Endodermal cell (in vitro differentiated cells): ENCODE results near the gene FKBP15. TPM values are rescaled to one million over a fixed set of nuclear protein-coding genes. Genes with fewer than 3 reads are reported as not detected.

ENCODE experiments used
- DNase-seq: peaks from one replicate; pipeline ENCODE4 v3.0.0-alpha.2; 2017
- H3K27ac ChIP-seq: 2 replicates; pipeline ENCODE4 v1.5.1; 2013; ENCODE audit warnings: mild to moderate bottlenecking, low read depth, low read length, moderate library complexity
- H3K27me3 ChIP-seq: 2 replicates; pipeline ENCODE4 v1.6.1; 2013; ENCODE audit warnings: mild to moderate bottlenecking, low read length, moderate library complexity; ENCODE audit not compliant: insufficient read depth, control insufficient read depth, poor library complexity, severe bottlenecking
- H3K36me3 ChIP-seq: 2 replicates; pipeline ENCODE4 v1.7.0; 2013; ENCODE audit warnings: mild to moderate bottlenecking, low read length, moderate library complexity; ENCODE audit not compliant: control insufficient read depth, insufficient read depth
- H3K4me1 ChIP-seq: one replicate; pipeline ENCODE4 v1.7.0; 2013; ENCODE audit warnings: low read length; ENCODE audit not compliant: control insufficient read depth, insufficient read depth
- H3K4me3 ChIP-seq: 2 replicates; pipeline ENCODE4 v1.5.1; 2013; ENCODE audit warnings: mild to moderate bottlenecking, low read length, moderate library complexity
- H3K9ac ChIP-seq: 2 replicates; pipeline ENCODE4 v1.6.1; 2013; ENCODE audit warnings: mild to moderate bottlenecking, low read length, moderate library complexity; ENCODE audit not compliant: poor library complexity, severe bottlenecking; ENCODE audit errors: extremely low read depth
- H3K9me3 ChIP-seq: 2 replicates; pipeline ENCODE4 v1.6.1; 2013; ENCODE audit warnings: mild to moderate bottlenecking, low read length, moderate library complexity; ENCODE audit not compliant: control insufficient read depth
- H3K27ac Mint-ChIP-seq: 2 replicates; pipeline ENCODE4 v1.8.0; 2020; ENCODE audit warnings: mixed read lengths
- H3K27me3 Mint-ChIP-seq: 2 replicates; pipeline ENCODE4 v1.8.0; 2021; ENCODE audit warnings: mild to moderate bottlenecking, mixed read lengths; ENCODE audit not compliant: insufficient read depth
- H3K36me3 Mint-ChIP-seq: 2 replicates; pipeline ENCODE4 v1.8.0; 2020; ENCODE audit warnings: low read depth, mixed read lengths
- H3K4me1 Mint-ChIP-seq: 2 replicates; pipeline ENCODE4 v1.8.0; 2020; ENCODE audit warnings: mixed read lengths
- H3K4me3 Mint-ChIP-seq: 2 replicates; pipeline ENCODE4 v1.8.0; 2020; ENCODE audit warnings: mild to moderate bottlenecking, moderate library complexity, mixed read lengths
- H3K9me3 Mint-ChIP-seq: 2 replicates; pipeline ENCODE4 v1.8.0; 2020; ENCODE audit warnings: mild to moderate bottlenecking, mixed read lengths
- WGBS, 2 experiments: methylation state at CpG; one replicate each; pipeline versions ENCODE4 v1.1.5 to v1.1.7; 2013; ENCODE audit warnings: missing lambda C conversion rate in 2 of 2, mixed read lengths in 1 of 2; ENCODE audit not compliant: insufficient coverage in 1 of 2, insufficient read length in 1 of 2; 5-methylcytosine and 5-hydroxymethylcytosine counted together
- total RNA-seq, 2 donors: library from RNA; stranded (reverse); fragmentation: NEBNext Ultra II Directional in 1 of 2; extraction: Animal tissue kit (Norgen Biotek cat#: 25700) in 1 of 2; gene quantifications; 2 replicates in 1 of 2; 3 replicates in 1 of 2; pipeline ENCODE4 v1.2.1, GENCODE V29; 2021
- TF ChIP-seq, protein P1 (sequence below): fragments of 200-600 bp; sonication (generic); conservative IDR thresholded peaks from 2 replicates; pipeline ENCODE4 v1.5.0; 2021; ENCODE audit warnings: antibody characterized with exemption, mild to moderate bottlenecking

Gene FKBP15
- total RNA-seq, 2 donors from 2014 or later, result 17.1 to 19.6 TPM

DNA sequence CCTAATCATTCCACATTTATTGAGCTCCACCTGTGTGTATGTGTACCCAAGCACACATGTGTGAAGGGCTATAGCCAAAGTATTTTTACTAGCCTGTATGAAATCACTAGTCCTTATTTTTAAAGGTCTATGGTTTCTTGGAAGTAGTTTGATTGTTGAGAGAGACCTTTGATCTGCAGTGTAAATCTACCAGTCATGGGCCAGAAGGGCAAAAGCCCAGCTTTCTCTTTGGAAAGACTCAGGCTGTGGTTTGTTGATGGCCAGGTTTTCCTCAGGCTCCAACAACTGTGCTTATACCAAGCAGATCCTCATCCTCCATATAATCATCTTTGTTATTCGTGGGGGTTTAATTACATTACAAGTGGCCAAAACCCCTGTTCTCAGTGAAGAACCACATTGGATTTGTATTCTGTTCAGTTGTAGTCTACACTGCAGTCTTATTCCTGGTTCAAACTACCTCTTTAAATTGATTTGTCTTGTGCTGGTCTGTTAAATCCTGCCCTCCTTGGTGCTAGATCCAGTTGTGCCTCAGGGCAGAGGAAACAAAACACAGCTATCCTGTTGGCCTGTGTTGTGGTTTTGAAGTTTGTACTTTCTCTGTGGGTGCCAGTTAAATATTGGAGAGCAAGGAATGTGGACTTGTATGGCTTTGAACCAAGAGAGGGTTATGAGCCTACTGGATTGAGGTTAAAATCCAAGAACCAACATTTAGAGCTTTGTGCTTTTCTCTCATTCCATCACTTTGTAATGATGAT, 41.0 kb upstream of the FKBP15 start:
- peaks cover 40% of the 10 kb centered on the region for H3K36me3 ChIP-seq
- Mint-ChIP-seq H3K27me3 (no peaks in the 10 kb centered on the region), H3K36me3 (peaks cover 43% of the 10 kb centered on the region), H3K9me3 (no peaks in the 10 kb centered on the region), H3K4me3 (no peak overlapping the region), H3K4me1 (peaks cover 7% of the 10 kb centered on the region), H3K27ac (no peak overlapping the region)
- no peak overlapping the region for H3K27ac ChIP-seq
- no peak for DNase-seq
- H3K27me3 ChIP-seq, result no peaks in the 10 kb centered on the region
- 86 to 89% methylated on average over 1 of the region's 1 CpG for WGBS, 2 experiments
- no peaks in the 10 kb centered on the region for H3K4me1 ChIP-seq
- H3K9me3 ChIP-seq, result no peaks in the 10 kb centered on the region
- TF ChIP-seq, protein P1, sequence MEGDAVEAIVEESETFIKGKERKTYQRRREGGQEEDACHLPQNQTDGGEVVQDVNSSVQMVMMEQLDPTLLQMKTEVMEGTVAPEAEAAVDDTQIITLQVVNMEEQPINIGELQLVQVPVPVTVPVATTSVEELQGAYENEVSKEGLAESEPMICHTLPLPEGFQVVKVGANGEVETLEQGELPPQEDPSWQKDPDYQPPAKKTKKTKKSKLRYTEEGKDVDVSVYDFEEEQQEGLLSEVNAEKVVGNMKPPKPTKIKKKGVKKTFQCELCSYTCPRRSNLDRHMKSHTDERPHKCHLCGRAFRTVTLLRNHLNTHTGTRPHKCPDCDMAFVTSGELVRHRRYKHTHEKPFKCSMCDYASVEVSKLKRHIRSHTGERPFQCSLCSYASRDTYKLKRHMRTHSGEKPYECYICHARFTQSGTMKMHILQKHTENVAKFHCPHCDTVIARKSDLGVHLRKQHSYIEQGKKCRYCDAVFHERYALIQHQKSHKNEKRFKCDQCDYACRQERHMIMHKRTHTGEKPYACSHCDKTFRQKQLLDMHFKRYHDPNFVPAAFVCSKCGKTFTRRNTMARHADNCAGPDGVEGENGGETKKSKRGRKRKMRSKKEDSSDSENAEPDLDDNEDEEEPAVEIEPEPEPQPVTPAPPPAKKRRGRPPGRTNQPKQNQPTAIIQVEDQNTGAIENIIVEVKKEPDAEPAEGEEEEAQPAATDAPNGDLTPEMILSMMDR, result no peak
- H3K4me3 ChIP-seq, result no peak overlapping the region
- no peak overlapping the region for H3K9ac ChIP-seq

DNA sequence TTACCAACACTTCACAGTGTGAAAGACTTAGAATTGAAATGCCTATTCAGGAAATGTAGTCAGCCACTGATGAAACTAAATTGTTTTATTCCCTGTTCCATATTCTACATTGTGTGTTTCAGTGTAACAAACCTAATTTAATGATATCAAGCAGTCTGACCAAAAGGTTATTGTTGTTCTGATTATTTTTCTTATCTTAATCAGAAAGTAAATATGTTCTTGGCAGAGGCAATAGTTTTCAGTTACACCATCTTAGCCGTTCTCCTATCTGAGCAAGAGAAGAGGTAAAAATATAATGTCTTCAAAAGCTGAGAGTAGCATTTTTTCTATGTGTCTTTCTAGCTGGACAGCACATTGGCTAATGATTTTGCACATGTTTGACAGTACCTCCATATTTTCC, 37.2 kb upstream of the FKBP15 start:
- Histone ChIP-seq H3K27ac (no peak overlapping the region), H3K36me3 (peaks cover 43% of the 10 kb centered on the region), H3K9ac (no peak overlapping the region), H3K27me3 (no peaks in the 10 kb centered on the region), H3K4me3 (no peak overlapping the region), H3K4me1 (no peaks in the 10 kb centered on the region), H3K9me3 (no peaks in the 10 kb centered on the region)
- no peaks in the 10 kb centered on the region for H3K9me3 Mint-ChIP-seq
- no peak for DNase-seq
- peaks cover 44% of the 10 kb centered on the region for H3K36me3 Mint-ChIP-seq
- no peak overlapping the region for H3K4me3 Mint-ChIP-seq
- TF ChIP-seq, protein P1, result no peak
- WGBS, 2 experiments, result 86 to 100% methylated on average over 1 of the region's 1 CpG
- no peak overlapping the region for H3K27ac Mint-ChIP-seq
- H3K27me3 Mint-ChIP-seq, result no peaks in the 10 kb centered on the region
- H3K4me1 Mint-ChIP-seq, result peaks cover 7% of the 10 kb centered on the region

DNA sequence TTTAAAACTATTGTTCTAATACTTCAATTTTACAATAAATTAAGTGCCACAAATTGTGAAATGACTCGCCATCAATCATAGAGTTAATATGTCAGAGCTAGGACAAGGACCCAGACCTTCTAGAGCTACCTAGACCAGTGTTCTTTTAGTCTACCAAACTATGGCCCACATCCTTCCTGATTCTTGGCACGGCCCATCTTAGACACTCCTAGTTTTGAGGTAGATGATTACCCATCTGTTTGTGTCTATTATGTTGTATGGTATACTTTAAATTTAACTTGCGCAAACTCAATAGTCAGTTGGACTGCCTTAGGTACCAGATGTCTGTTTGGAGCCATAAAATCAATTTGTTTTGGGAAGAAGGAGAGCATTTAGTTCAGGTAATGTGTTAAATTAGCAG, 36.8 kb upstream of the FKBP15 start:
- no peaks in the 10 kb centered on the region for H3K4me1 ChIP-seq
- TF ChIP-seq, protein P1, result no peak
- no peaks in the 10 kb centered on the region for H3K27me3 ChIP-seq
- no peaks in the 10 kb centered on the region for H3K27me3 Mint-ChIP-seq
- H3K4me3 ChIP-seq, result no peak overlapping the region
- WGBS, 2 experiments, result 94 to 97% methylated on average over 2 to 3 of the region's 3 CpGs
- H3K9me3 Mint-ChIP-seq, result no peaks in the 10 kb centered on the region
- H3K36me3 ChIP-seq, result peaks cover 43% of the 10 kb centered on the region
- H3K36me3 Mint-ChIP-seq, result peaks cover 44% of the 10 kb centered on the region
- H3K27ac ChIP-seq, result no peak overlapping the region
- no peak overlapping the region for H3K9ac ChIP-seq
- no peaks in the 10 kb centered on the region for H3K9me3 ChIP-seq
- no peak overlapping the region for H3K27ac Mint-ChIP-seq
- H3K4me1 Mint-ChIP-seq, result peaks cover 7% of the 10 kb centered on the region
- H3K4me3 Mint-ChIP-seq, result no peak overlapping the region
- DNase-seq, result no peak
